Kidney (tissue), 14 donors: ENCODE data around the gene TNFRSF8. TPM values are rescaled to one million over a fixed set of nuclear protein-coding genes. Genes with fewer than 3 reads are reported as not detected.

ENCODE experiments used
- DNase-seq, 5 donors: peaks; one replicate each; pipeline ENCODE4 v3.0.0-alpha.2; 2013 to 2020
- FAIRE-seq: peaks from 2 replicates; lab custom pipeline; 2012; peaks lifted over from hg19 to GRCh38; lab: Jason Lieb, UNC
- H3K27ac ChIP-seq, 2 donors: one replicate each; pipeline ENCODE4 v1.7.0; 2013; ENCODE audit warnings: low read depth in 2 of 2, low read length in 2 of 2, inconsistent platforms in 1 of 2
- H3K27me3 ChIP-seq: one replicate; pipeline ENCODE4 v1.7.1; 2013; ENCODE audit warnings: low read length, inconsistent platforms; ENCODE audit not compliant: control insufficient read depth, insufficient read depth
- H3K36me3 ChIP-seq, 3 donors: one replicate each; pipeline versions ENCODE4 v1.7.0 to v1.7.1; 2013; ENCODE audit warnings: low read length in 3 of 3, control low read depth in 1 of 3, inconsistent platforms in 1 of 3; ENCODE audit not compliant: insufficient read depth in 3 of 3, control insufficient read depth in 2 of 3
- H3K4me1 ChIP-seq, 3 donors: one replicate each; pipeline versions ENCODE4 v1.7.0 to v1.7.1; 2013; ENCODE audit warnings: low read length in 3 of 3, inconsistent platforms in 1 of 3, low read depth in 1 of 3; ENCODE audit not compliant: control insufficient read depth in 2 of 3, insufficient read depth in 2 of 3
- H3K4me3 ChIP-seq, 3 donors: one replicate each; pipeline versions ENCODE4 v1.7.0 to v1.8.1; 2013; ENCODE audit warnings: low read length in 3 of 3, control low read depth in 1 of 3, inconsistent platforms in 1 of 3
- H3K9ac ChIP-seq, 3 donors: one replicate each; pipeline versions ENCODE4 v1.7.0 to v1.7.1; 2013; ENCODE audit warnings: low read length in 3 of 3, control low read depth in 1 of 3, inconsistent platforms in 1 of 3
- H3K9me3 ChIP-seq, 3 donors: one replicate each; pipeline versions ENCODE4 v1.7.0 to v1.7.1; 2013; ENCODE audit warnings: low read length in 3 of 3, control low read depth in 1 of 3, inconsistent platforms in 1 of 3; ENCODE audit not compliant: control insufficient read depth in 2 of 3, insufficient read depth in 1 of 3
- CTCF ChIP-seq: IDR thresholded peaks from 3 replicates; pipeline ENCODE4 v1.5.1; 2012; ENCODE audit warnings: mild to moderate bottlenecking, moderate library complexity, borderline replicate concordance; ENCODE audit not compliant: insufficient read depth; ENCODE audit errors: extremely low read depth
- intact Hi-C: fragments of 100-400 bp; cut with DNase I; formaldehyde crosslinking; loops from one replicate; pipeline ENCODE4 v1.11.1; 2022
- polyA plus RNA-seq: library from polyadenylated mRNA; stranded (reverse); fragments of 350-450 nt; fragmentation: Illumina TruSeq; extraction: RNeasy Lipid Tissue Mini Kit (QIAGEN cat#74804); gene quantifications from one replicate; pipeline ENCODE4 v1.2.3, GENCODE V29; 2014; ENCODE audit warnings: low read depth, low replicate concordance; ENCODE audit not compliant: insufficient read depth
- total RNA-seq: library from RNA; stranded (reverse); fragmentation: NEBNext Ultra II Directional; extraction: Animal tissue kit (Norgen Biotek cat#: 25700); gene quantifications from one replicate; pipeline ENCODE4 v1.2.1, GENCODE V29; 2021
- donor health status: control.
- donor health status: control.
- donor health status: control.
- donor health status: control.
- donor health status: control.
- donor health status: DM: yes; HTN: yes; CAD: no.
- donor health status: Normal renal cell carcinoma (clear cell type).

The TNFRSF8 gene
- total and polyA plus RNA-seq, 2 donors from 2014 or later, result 0.94 to 0.97 TPM

GRCh38 chr1:12028957-12029511 is 34.1 kb upstream of the TNFRSF8 start:
- H3K4me1 ChIP-seq, result no peaks in the 10 kb centered on the region
- peaks cover 0 to 7% (median 5%) of the 10 kb centered on the region in 3 donors for H3K36me3 ChIP-seq
- no peaks in the 10 kb centered on the region for H3K27me3 ChIP-seq
- H3K4me3 ChIP-seq, result no peak overlapping the region
- FAIRE-seq (no peak), DNase-seq (no peak)
- H3K9me3 ChIP-seq, result no peaks in the 10 kb centered on the region
- TF ChIP-seq CTCF, result no peak
- no peak overlapping the region for H3K9ac ChIP-seq
- H3K27ac ChIP-seq, result no peak overlapping the region
- intact Hi-C loops, result no loop called here

DNA sequence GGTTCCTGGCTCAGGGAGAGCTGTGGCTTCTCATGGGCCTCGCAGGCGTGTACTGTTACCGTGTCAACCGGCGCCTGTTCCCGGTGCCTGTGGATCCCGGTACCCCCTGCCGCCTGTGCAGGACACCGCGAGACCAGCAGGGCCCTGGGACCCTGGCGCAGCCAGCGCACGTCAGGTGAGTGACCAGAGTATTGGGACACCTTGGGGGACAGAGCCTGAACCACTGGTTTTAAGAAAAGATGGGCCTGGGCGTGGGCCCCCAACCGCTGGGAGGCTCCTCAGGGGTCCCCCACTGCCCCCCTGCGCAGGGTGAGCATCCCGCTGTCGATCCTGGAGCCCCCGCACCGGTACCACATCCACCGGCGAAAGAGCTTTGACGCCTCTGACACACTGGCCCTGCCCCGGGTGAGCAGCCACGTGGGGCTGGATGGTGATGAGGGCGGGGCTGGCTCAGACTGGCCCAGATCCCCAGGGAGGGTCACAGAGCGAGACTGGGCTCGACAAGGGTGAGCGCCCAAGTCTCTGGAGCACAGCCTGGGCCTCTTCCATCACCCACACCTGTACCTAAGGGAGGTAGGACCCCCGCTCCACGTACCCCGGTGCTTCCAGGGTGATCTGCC is 33.3 kb upstream of the TNFRSF8 start:
- Histone ChIP-seq H3K27ac (no peak overlapping the region), H3K4me1 (no peaks in the 10 kb centered on the region), H3K9ac (no peak overlapping the region), H3K9me3 (no peaks in the 10 kb centered on the region), H3K4me3 (no peak overlapping the region), H3K27me3 (no peaks in the 10 kb centered on the region), H3K36me3 (peaks cover 0 to 7% (median 5%) of the 10 kb centered on the region in 3 donors)
- no peak for TF ChIP-seq CTCF
- DNase-seq, result no peak
- intact Hi-C loops, result no loop called here
- no peak for FAIRE-seq

DNA sequence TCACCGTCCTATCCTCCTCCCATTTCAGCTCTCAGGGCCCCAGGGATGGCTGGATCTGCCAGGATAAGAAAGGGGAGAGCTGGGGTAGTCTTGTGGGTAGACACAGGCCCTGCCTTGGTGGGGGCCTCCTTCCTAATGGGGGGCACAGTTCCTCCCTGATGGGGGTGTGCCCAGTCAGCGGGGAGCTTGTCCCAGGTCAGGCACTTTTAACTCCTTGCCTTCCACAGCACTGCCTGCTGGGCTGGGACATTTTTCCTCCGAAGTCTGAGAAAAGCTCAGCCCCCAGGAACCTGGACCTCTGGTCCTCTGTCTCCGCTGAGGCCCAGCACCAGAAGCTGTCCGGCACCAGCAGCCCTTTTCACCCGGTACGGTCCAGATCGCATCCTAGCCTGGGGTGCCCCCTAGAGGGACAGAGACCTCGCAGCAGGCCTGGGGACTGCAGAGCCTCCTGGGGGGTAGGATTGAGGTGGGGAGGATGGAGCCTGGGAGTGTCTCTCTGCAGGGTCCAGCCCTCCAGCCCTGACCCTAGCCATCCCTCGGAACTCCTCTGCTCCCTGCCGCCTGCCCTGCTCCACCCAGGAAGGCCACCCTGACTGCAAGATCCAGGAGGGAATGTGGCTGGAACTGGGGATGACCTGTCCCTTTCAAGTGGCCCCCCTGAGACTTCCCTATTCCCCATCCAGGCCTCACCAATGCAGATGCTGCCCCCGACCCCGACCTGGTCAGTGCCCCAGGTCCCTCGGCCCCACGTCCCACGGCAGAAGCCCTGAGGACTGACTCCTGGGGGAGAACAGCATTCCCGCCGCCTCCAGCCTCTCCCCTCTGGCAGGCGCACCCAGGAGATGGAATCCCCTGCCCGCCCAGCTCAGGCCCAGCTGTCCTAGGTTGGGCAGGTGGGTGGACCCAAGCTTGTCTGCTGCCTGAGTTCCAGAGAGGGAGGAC is 31.8 kb upstream of the TNFRSF8 start:
- Histone ChIP-seq H3K27me3 (no peaks in the 10 kb centered on the region), H3K4me1 (no peaks in the 10 kb centered on the region), H3K4me3 (no peak overlapping the region), H3K36me3 (peaks cover 0 to 5% (median 4%) of the 10 kb centered on the region in 3 donors), H3K9me3 (no peaks in the 10 kb centered on the region), H3K27ac (no peak overlapping the region), H3K9ac (no peak overlapping the region)
- DNase-seq (no peak), FAIRE-seq (no peak)
- peak; percentile 34 for TF ChIP-seq CTCF
- intact Hi-C loops, result no loop called here
